ENCODE results near the gene PLD1. TPM values are rescaled to one million over a fixed set of nuclear protein-coding genes. Genes with fewer than 3 reads are reported as not detected.

PLD1 gene
- total and polyA plus RNA-seq, 2 of the 8 experiments (the other 6 are each of a cell fraction or from before 2014, with no cell fraction given): 1.2 to 2.6 TPM

- no peak for TF ChIP-seq ZNF274 (IDR thresholded peaks at IDR 0.05; ENCODE audit: borderline replicate concordance, extremely low read depth, low read length)
- no peak for TF ChIP-seq MAFK (IDR thresholded peaks at IDR 0.05; ENCODE audit: low read depth, low read length)
Measured at GRCh38 chr3:171807806-171808205, 2.5 kb downstream of the PLD1 start (continued).

Data from H1 (cell line).